HepG2 (cell line): ENCODE measurements around the gene RABGAP1L. TPM values are rescaled to one million over a fixed set of nuclear protein-coding genes. Genes with fewer than 3 reads are reported as not detected.
"Not testable (repeated sequence)": the region's sequence is repeated elsewhere in the genome, so short reads cannot be mapped to it uniquely, and the experiment has no call there.

Experiments used
- ATAC-seq: fragments of 200-7000 bp; cut with Tn5 transposase; 3 replicates; pipeline ENCODE4 v1.9.1; 2020; ENCODE audit warnings: mild to moderate bottlenecking, moderate library complexity
- BruUV-seq: library from RNA; stranded (reverse); fragments of 400-500 nt; replicated peaks from 2 replicates; lab custom pipeline; 2021; lab: Mats Ljungman, UMichigan
- CTCF ChIA-PET: fragments of 300-600 bp; formaldehyde crosslinking; extraction: SDS; loops from one replicate; lab custom pipeline; 2021; ENCODE audit warnings: low total read pairs, inconsistent platforms, low intra/inter-chr PET ratio; lab: Yijun Ruan, JAX
- POLR2A ChIA-PET: fragments of 350-600 bp; sonication (Branson Sonifier 250); formaldehyde crosslinking; loops from one replicate; lab custom pipeline; 2020; ENCODE audit warnings: antibody characterized with exemption, inconsistent platforms; lab: Yijun Ruan, JAX
- DNase-seq: peaks from one replicate; pipeline ENCODE4 v3.0.0-alpha.2; 2015; ENCODE audit warnings: low spot score
- FAIRE-seq: peaks from 3 replicates; lab custom pipeline; 2011; peaks lifted over from hg19 to GRCh38; lab: Jason Lieb, UNC
- H2AFZ ChIP-seq: one replicate; pipeline ENCODE4 v1.6.1; 2011; ENCODE audit warnings: low read length, inconsistent platforms
- H3K27ac ChIP-seq: fragments of 300-600 bp; 3 replicates; pipeline ENCODE4 v1.8.0; 2011; ENCODE audit warnings: mixed run types, mild to moderate bottlenecking, mixed read lengths, low read length, inconsistent platforms; ENCODE audit not compliant: insufficient read depth; ENCODE audit errors: extremely low read length
- H3K27me3 ChIP-seq, 2 experiments: fragments of 200-600 bp in 1 of 2; 2 replicates in 1 of 2; 3 replicates in 1 of 2; pipeline versions ENCODE4 v1.6.0 to v1.8.0; 2011; ENCODE audit warnings: low read length in 2 of 2, mild to moderate bottlenecking in 2 of 2, moderate library complexity in 2 of 2, inconsistent platforms in 1 of 2; ENCODE audit not compliant: insufficient read depth in 2 of 2, control insufficient read depth in 1 of 2
- H3K36me3 ChIP-seq, 2 experiments: fragments of 200-600 bp in 1 of 2; replicated peaks in 1 of 2; 2 replicates in 1 of 2; 3 replicates in 1 of 2; pipeline versions ENCODE4 v1.5.1 to v1.8.0; 2011; ENCODE audit warnings: low read length in 2 of 2, inconsistent platforms in 1 of 2; ENCODE audit not compliant: insufficient read depth in 2 of 2, control insufficient read depth in 1 of 2
- H3K4me1 ChIP-seq: 2 replicates; pipeline ENCODE4 v1.5.1; 2012; ENCODE audit warnings: low read length, inconsistent platforms; ENCODE audit not compliant: insufficient read depth
- H3K4me2 ChIP-seq: 2 replicates; pipeline ENCODE4 v1.6.0; 2011; ENCODE audit warnings: low read depth, low read length, inconsistent platforms
- H3K4me3 ChIP-seq, 3 experiments: fragments of 200-600 bp in 1 of 3; sonication (generic), shearing (Covaris generic) in 1 of 3; replicated peaks in 1 of 3; 2 replicates each; pipeline ENCODE4 v1.5.1; 2011 to 2016; ENCODE audit warnings: low read length in 3 of 3, inconsistent platforms in 2 of 3, low read depth in 2 of 3, mild to moderate bottlenecking in 2 of 3, control low read depth in 1 of 3, mixed read lengths in 1 of 3; ENCODE audit not compliant: insufficient read depth in 1 of 3
- H3K79me2 ChIP-seq: one replicate; pipeline ENCODE4 v1.6.1; 2011; ENCODE audit warnings: low read length, inconsistent platforms; ENCODE audit not compliant: insufficient read depth
- H3K9ac ChIP-seq: 2 replicates; pipeline ENCODE4 v1.6.0; 2011; ENCODE audit warnings: mild to moderate bottlenecking, low read depth, low read length, inconsistent platforms; ENCODE audit not compliant: insufficient read depth
- H3K9me3 ChIP-seq: 2 replicates; pipeline ENCODE4 v1.5.1; 2012; ENCODE audit warnings: mild to moderate bottlenecking, low read length
- H4K20me1 ChIP-seq: 2 replicates; pipeline ENCODE4 v1.6.0; 2011; ENCODE audit warnings: inconsistent platforms, mild to moderate bottlenecking, low read length, moderate library complexity; ENCODE audit not compliant: insufficient read depth
- FOXA1 ChIP-seq, 2 experiments: fragments of 450-650 bp in 1 of 2; sonication (generic) in 1 of 2; formaldehyde crosslinking in 1 of 2; IDR thresholded peaks; 2 replicates each; pipeline versions ENCODE4 v1.4.0 to v1.6.1; 2016 to 2020; ENCODE audit warnings: missing genetic modification reagents in 1 of 2
- FOXA3 ChIP-seq: IDR thresholded peaks from 2 replicates; pipeline ENCODE4 v1.6.1; 2016; ENCODE audit warnings: missing genetic modification reagents, missing compliant biosample characterization
- HOXA3 ChIP-seq: sonication (generic); formaldehyde crosslinking; IDR thresholded peaks from 2 replicates; pipeline ENCODE4 v1.5.0; 2020; ENCODE audit warnings: missing genetic modification reagents
- ZNF281 ChIP-seq: sonication (generic); formaldehyde crosslinking; IDR thresholded peaks from 2 replicates; pipeline ENCODE4 v1.4.0; 2020; ENCODE audit warnings: missing genetic modification reagents, borderline replicate concordance
- WGBS: methylation state at CpG from one replicate; pipeline ENCODE4 v1.1.6; 2017; ENCODE audit warnings: low lambda C conversion rate; 5-methylcytosine and 5-hydroxymethylcytosine counted together
- in situ Hi-C: cut with HindIII; loops from 2 replicates; pipeline ENCODE4 v1.10.0; 2017; ENCODE audit warnings: low pct_unique_long_range_greater_than_20kb; ENCODE audit not compliant: extremely low pct_ligation_motif_present
- intact Hi-C: fragments of 100-400 bp; cut with micrococcal nuclease; formaldehyde crosslinking; loops from one replicate; pipeline ENCODE4 v1.10.0; 2022; ENCODE audit not compliant: unreplicated experiment
- polyA plus RNA-seq, 8 experiments: library from polyadenylated mRNA; depleted of rRNA in 3 of 8; stranded (reverse) in 7 of 8; unstranded in 1 of 8; fragments of >200 nt; fragmentation: Illumina TruSeq in 4 of 8; extraction: Trizol in 4 of 8; gene quantifications; 2 replicates each; pipeline versions ENCODE4 v1.2.1 to v1.2.3, GENCODE V29; 2011 to 2016; ENCODE audit warnings: low read depth in 4 of 8, missing spikeins in 1 of 8, mixed read lengths in 1 of 8; ENCODE audit not compliant: insufficient read depth in 1 of 8
- total RNA-seq, 5 experiments: library from RNA; depleted of rRNA; stranded (reverse); fragments of >200 nt; fragmentation: Illumina TruSeq; extraction: Trizol; gene quantifications; 2 replicates each; pipeline ENCODE4 v1.2.3, GENCODE V29; 2016; ENCODE audit warnings: low read depth in 1 of 5

RABGAP1L gene
- total and polyA plus RNA-seq, 2 of the 13 experiments (the other 11 are each of a cell fraction or from before 2014, with no cell fraction given), result 7.9 to 22.6 TPM

DNA sequence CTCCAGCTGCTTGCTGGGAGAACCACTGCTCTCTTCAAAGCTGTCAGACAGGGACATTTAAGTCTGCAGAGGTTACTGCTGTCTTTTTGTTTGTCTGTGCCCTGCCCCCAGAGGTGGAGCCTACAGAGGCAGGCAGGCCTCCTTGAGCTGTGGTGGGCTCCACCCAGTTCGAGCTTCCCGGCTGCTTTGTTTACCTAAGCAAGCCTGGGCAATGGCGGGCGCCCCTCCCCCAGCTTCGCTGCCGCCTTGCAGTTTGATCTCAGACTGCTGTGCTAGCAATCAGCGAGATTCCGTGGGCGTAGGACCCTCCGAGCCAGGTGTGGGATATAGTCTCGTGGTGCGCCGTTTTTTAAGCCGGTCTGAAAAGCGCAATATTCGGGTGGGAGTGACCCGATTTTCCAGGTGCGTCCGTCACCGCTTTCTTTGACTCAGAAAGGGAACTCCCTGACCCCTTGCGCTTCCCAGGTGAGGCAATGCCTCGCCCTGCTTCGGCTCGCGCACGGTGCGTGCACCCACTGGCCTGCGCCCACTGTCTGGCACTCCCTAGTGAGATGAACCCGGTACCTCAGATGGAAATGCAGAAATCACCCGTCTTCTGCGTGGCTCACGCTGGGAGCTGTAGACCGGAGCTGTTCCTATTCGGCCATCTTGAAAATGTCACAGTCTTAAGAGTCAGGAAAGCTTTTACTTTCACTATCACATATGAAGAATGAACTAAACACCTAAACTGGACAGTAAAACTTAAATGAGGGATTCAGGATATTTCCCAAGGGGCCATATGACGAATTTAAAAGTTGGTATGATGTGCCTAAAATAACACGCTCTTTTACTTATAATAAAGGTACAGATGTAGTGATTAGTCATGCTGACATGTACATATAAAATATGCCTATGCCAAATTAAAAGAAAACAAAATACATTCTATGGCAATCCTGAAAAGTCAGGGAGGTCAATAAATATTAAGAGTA is 689.6 kb downstream of the RABGAP1L start:
- BruUV-seq, result TSS peak; percentile 68
- H3K9me3 ChIP-seq; FAIRE-seq; DNase-seq; intact Hi-C loops; H4K20me1 ChIP-seq; H3K4me1 ChIP-seq; CTCF ChIA-PET; H2AFZ ChIP-seq; H3K27me3 ChIP-seq; H3K36me3 ChIP-seq; H3K27ac ChIP-seq; H3K9ac ChIP-seq; POLR2A ChIA-PET; ATAC-seq; H3K79me2 ChIP-seq; in situ Hi-C loops; TF ChIP-seq FOXA1 (IDR thresholded peaks at IDR 0.05): not testable (repeated sequence)
- TF ChIP-seq ZNF281 (peak; percentile 74), FOXA1 (CRISPR knock-in tag; IDR thresholded peaks at IDR 0.05) (peak; percentile 33; the same call in 1 of the 2 replicates), HOXA3 (0 out of 2 replicates have a peak, but pooled peaks have one; percentile 27), FOXA3 (CRISPR knock-in tag) (0 out of 2 replicates have a peak, but pooled peaks have one; percentile 17)
- WGBS, result 78% methylated on average over 13 of the region's 36 CpGs
- Histone ChIP-seq H3K4me3 (peak overlapping the region in 1 of 3 experiments; percentile 7; a peak in 1 of 6 replicates), H3K4me2 (peak overlapping the region; percentile 36; the same call in 1 of the 2 replicates)
